ENCODE results near the gene FAM168A.

FAM168A gene

DNA sequence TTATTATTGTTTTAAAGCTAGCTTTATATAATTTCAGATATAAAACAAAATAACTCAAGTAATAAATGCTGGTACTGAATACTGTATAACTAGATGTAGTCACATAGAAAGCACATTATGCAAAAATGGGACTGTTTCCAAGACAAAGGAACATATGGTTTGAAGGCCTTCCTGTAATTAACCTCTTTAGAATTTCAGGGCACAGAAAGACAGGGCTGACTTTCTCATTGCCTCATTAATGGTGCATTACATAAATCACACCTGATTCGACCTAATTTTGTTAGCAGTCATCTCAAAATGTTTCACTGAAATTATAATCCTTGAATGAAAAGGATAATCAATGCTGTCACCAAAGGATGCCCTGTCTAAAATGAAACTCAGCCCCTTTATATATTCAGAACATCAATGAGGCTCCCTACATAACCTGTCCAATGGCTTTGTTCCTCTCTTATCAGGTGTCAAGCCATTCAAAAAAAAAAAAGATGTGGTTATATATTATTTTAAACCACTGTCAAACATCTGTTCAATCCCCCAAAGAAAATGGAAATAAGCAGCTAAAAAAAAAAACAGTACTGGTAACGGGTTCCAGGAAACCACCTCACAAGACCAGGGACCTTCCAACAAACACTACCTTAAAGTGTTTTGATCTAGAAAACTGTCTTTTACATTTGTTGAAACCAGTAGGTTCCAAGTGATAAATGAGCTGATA is 77.4 kb downstream of the FAM168A start:
- Histone ChIP-seq H3K36me3 (peaks cover 3% of the 10 kb centered on the region; the same call in 1 of the 2 replicates), H3K27ac (no peak overlapping the region), H3K27me3 (ENCODE audit: insufficient read depth, low read depth, severe bottlenecking) (no peaks in the 10 kb centered on the region), H3K9me3 (ENCODE audit: severe bottlenecking) (peaks cover 4% of the 10 kb centered on the region), H3K4me3 (ENCODE audit: low read depth, low read length) (no peak overlapping the region)
- TF ChIP-seq, protein P1, sequence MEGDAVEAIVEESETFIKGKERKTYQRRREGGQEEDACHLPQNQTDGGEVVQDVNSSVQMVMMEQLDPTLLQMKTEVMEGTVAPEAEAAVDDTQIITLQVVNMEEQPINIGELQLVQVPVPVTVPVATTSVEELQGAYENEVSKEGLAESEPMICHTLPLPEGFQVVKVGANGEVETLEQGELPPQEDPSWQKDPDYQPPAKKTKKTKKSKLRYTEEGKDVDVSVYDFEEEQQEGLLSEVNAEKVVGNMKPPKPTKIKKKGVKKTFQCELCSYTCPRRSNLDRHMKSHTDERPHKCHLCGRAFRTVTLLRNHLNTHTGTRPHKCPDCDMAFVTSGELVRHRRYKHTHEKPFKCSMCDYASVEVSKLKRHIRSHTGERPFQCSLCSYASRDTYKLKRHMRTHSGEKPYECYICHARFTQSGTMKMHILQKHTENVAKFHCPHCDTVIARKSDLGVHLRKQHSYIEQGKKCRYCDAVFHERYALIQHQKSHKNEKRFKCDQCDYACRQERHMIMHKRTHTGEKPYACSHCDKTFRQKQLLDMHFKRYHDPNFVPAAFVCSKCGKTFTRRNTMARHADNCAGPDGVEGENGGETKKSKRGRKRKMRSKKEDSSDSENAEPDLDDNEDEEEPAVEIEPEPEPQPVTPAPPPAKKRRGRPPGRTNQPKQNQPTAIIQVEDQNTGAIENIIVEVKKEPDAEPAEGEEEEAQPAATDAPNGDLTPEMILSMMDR (IDR thresholded peaks at IDR 0.05; ENCODE audit: low read depth, low read length) = no peak
- DNase-seq = no peak

DNA sequence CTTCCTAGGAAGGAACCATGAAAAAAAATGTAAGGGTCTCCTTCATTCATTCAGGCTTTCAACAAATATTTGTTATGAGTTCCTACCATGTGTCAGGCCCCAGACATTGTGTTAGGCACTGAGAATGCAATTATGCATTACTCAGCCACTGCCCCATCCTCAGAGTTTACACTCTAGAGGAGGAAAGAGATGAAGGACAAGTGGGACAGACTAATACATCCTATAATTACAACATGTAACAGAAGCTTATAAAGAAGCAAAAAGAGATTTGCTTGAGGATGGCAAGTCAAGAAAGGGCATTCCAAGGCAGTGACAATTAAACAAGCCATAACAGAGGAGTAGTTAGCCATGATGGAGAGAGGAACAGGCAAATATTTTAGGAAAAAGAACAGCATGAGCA is 78.6 kb downstream of the FAM168A start:
- TF ChIP-seq, protein P1 (IDR thresholded peaks at IDR 0.05; ENCODE audit: low read depth, low read length) = no peak
- Histone ChIP-seq H3K9me3 (ENCODE audit: severe bottlenecking) (peaks cover 4% of the 10 kb centered on the region), H3K36me3 (peaks cover 6% of the 10 kb centered on the region), H3K27ac (no peak overlapping the region), H3K27me3 (ENCODE audit: insufficient read depth, low read depth, severe bottlenecking) (no peaks in the 10 kb centered on the region), H3K4me3 (ENCODE audit: low read depth, low read length) (no peak overlapping the region)
- DNase-seq = no peak

DNA sequence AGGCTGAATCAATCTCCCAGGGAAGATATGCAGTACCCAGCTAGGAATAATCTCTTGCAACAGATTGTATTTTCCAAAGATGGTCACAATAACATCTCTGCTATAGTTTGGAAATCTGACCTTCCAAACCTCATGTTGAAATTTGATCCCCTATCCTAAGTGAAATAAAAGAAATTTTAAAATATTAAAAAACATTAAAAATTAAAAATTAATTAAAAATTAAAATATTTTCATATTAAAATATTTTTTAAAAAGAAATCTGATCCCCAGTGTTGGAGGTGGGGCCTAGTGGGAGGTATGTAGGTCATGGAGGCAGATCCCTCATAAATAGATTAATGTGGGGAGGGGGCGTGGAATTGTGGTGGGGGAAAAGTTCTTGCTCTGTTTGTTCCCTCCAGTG is 79.7 kb downstream of the FAM168A start:
- Histone ChIP-seq H3K4me3 (ENCODE audit: low read depth, low read length) (no peak overlapping the region), H3K9me3 (ENCODE audit: severe bottlenecking) (no peaks in the 10 kb centered on the region), H3K36me3 (peaks cover 3% of the 10 kb centered on the region), H3K27ac (no peak overlapping the region), H3K27me3 (ENCODE audit: insufficient read depth, low read depth, severe bottlenecking) (no peaks in the 10 kb centered on the region)
- no peak for DNase-seq
- TF ChIP-seq, protein P1 (IDR thresholded peaks at IDR 0.05; ENCODE audit: low read depth, low read length) = no peak

DNA sequence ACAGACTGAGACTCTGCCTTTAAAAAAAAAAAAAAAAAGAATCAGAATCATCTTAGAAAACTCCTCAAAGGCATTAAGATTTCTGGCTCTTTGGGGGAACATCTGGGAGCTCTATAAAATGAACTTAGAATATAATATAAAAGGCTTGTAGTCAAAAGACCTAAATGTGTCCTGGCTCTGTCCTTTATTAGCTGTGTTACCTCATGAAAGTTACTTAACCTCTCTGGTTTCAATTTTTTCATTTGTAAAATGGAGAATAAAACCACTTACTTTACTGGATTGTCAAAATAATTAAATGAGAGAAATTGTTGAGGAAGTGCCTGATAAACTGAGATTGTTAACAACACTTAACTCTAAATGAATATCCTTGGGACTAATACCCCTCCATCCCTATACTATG is 81.8 kb downstream of the FAM168A start:
- DNase-seq = no peak
- H3K9me3 ChIP-seq (ENCODE audit: severe bottlenecking) = no peaks in the 10 kb centered on the region
- H3K27ac ChIP-seq = no peak overlapping the region

DNA sequence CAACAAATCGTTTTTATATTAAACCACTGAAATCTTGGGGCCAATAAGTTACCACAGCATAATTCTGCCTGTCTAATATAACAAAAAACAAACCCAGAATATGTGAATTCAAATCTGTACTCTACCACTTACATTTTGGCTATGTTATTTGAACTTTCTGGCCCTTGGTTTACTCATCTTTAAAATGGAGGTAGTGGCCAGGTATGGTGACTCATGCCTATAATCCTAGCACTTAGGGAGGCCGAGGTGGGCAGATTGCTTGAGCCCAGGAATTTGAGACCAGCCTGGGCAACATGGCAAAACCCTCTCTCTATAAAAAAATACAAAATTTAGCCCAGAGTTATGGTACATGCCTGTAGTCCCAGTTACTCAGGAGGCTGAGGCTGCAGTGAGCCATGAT is 84.2 kb downstream of the FAM168A start:
- H3K27me3 ChIP-seq (ENCODE audit: insufficient read depth, low read depth, severe bottlenecking) = no peaks in the 10 kb centered on the region
- no peak overlapping the region for H3K4me3 ChIP-seq (ENCODE audit: low read depth, low read length)

More for the DNA sequence above, 81.8 kb downstream of the FAM168A start:
- peaks cover 3% of the 10 kb centered on the region for H3K36me3 ChIP-seq
- H3K27me3 ChIP-seq (ENCODE audit: insufficient read depth, low read depth, severe bottlenecking) = no peaks in the 10 kb centered on the region
- no peak overlapping the region for H3K4me3 ChIP-seq (ENCODE audit: low read depth, low read length)
- TF ChIP-seq, protein P1 (IDR thresholded peaks at IDR 0.05; ENCODE audit: low read depth, low read length) = no peak

More for the DNA sequence above, 84.2 kb downstream of the FAM168A start:
- Histone ChIP-seq H3K9me3 (ENCODE audit: severe bottlenecking) (no peaks in the 10 kb centered on the region), H3K36me3 (peaks cover 3% of the 10 kb centered on the region), H3K27ac (no peak overlapping the region)
- TF ChIP-seq, protein P1 (IDR thresholded peaks at IDR 0.05; ENCODE audit: low read depth, low read length) = no peak
- DNase-seq = no peak
